ENCODE data around the gene CHCHD3.
A peak's percentile ranks its signal among the peaks of the same experiment; 100 is the strongest.

The CHCHD3 gene

DNA sequence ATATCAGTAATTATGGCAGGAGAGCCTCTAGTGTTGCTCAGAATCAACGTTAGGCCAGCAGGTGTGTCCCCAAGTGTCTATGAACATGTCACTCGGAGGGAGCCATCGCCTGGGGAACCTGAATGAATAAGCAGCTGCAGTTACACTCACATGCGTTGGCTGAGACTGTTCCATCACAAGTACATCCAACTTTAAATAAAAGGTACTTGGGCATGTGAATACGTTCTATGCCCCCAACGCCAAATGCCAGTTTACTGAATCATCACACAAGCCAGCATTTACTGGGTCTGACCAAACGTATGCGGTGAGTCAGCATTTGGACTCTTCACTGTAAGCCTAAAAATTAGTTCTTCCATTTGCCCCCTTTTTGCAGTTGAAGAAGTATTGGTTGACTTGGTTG lies 298.1 kb downstream of the CHCHD3 start:
- DNase-seq (ENCODE audit: low read depth) = peak; percentile 84
- no peak overlapping the region for H3K4me3 ChIP-seq (ENCODE audit: low read length)
- TF ChIP-seq, protein P1, sequence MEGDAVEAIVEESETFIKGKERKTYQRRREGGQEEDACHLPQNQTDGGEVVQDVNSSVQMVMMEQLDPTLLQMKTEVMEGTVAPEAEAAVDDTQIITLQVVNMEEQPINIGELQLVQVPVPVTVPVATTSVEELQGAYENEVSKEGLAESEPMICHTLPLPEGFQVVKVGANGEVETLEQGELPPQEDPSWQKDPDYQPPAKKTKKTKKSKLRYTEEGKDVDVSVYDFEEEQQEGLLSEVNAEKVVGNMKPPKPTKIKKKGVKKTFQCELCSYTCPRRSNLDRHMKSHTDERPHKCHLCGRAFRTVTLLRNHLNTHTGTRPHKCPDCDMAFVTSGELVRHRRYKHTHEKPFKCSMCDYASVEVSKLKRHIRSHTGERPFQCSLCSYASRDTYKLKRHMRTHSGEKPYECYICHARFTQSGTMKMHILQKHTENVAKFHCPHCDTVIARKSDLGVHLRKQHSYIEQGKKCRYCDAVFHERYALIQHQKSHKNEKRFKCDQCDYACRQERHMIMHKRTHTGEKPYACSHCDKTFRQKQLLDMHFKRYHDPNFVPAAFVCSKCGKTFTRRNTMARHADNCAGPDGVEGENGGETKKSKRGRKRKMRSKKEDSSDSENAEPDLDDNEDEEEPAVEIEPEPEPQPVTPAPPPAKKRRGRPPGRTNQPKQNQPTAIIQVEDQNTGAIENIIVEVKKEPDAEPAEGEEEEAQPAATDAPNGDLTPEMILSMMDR (conservative IDR thresholded peaks at IDR 0.05; ENCODE audit: low read depth, low read length) = no peak

DNA sequence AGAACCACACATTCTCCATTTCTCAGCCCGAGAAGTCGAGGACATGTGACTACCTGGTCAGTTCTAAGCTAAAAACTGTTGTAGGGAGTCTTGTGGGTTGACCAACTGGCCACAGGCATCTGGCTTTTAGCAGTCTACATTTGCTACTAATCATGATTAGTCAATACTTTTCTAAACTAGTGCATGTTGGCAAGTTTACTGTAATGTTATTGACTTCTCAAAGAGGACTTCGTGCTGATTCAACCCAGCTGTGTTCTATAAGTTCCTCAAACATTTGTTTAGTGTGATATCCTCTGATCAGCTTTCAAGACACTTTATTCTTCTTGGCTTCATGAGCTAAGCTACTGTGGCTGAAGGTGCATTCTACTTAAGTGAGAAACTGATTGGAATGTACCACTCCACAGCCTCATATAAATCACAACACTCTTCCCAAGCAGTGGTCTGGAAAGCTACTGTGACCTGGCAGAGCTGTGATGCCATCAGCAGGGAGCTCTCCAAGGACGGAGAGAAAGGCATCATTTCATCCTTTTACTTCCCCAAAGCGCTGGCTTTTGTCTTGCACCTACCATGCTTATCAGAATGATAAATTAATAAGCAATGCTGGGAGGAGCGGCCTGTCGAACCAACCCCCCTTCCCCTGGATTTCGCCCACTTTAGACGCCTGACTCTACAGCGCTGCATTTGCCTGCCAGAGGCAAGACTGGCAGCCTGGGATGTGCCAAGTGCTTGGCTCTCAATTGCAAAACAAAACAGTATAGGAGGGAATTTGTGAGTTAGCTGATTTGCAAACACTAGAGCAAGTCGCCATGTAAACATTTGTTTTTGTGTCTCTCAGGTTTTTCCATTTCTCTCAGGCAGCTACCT lies 298.9 kb downstream of the CHCHD3 start:
- DNase-seq (ENCODE audit: low read depth) = no peak
- H3K4me3 ChIP-seq (ENCODE audit: low read length) = no peak overlapping the region
- TF ChIP-seq, protein P1 (conservative IDR thresholded peaks at IDR 0.05; ENCODE audit: low read depth, low read length) = no peak

DNA sequence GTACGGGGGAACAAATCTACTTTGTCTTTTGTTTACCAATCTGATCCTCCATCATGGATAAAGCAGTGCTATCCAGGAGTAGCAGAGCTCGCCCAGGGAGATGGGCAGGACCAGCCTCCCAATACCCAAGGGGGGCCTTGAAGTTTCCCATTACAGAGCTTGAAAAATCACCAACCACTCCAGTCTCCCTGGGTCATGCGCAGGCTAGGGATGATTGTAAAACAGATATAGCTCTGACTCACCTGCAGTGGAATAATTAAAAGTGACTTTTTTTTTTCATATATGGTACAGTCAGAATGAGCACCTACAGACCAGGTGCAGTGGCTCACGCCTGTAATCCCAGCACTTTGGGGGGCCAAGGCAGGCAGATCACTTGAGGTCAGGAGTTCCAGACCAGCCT lies 301.1 kb downstream of the CHCHD3 start:
- no peak for DNase-seq (ENCODE audit: low read depth)
- H3K4me3 ChIP-seq (ENCODE audit: low read length) = no peak overlapping the region
- TF ChIP-seq, protein P1 (conservative IDR thresholded peaks at IDR 0.05; ENCODE audit: low read depth, low read length) = no peak

DNA sequence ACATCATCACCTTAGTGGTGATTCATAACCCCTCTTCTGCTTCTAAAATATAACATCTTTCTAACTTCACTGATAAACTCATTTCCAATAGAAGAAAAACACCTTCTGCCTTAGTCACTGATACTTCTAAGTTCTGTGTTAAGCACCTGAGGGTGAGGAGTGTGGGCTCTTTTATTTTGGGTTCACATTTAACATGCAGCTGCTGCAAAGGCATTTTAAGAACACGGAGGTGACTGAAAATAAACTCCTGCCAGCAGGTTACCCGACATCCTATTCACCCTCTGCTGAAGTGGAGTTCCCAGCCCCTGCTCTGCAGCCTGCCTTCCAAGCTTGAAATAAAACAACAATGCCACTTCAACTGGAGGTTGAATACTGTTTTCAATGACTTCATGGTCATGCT lies 302.7 kb downstream of the CHCHD3 start:
- TF ChIP-seq, protein P1 (conservative IDR thresholded peaks at IDR 0.05; ENCODE audit: low read depth, low read length) = no peak
- DNase-seq (ENCODE audit: low read depth) = no peak
- H3K4me3 ChIP-seq (ENCODE audit: low read length) = no peak overlapping the region

DNA sequence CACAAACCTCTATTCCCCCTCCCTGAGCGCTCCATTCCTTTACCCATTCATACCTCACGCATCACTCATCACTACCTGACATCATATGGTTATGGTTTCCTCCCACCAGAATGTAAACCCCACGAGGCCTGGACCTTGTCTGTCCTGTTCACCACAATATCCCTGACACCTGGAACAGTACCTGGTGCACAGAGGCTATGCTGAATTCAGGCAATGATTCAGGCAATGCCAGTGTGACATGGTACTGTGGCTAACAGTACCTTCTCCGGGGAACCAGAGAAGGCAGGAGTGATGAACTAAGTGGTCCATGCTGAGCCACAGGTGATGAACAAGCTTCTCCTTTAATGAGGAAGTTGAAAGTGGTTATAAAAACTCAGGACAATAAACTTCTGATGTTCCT lies 303.1 kb downstream of the CHCHD3 start:
- no peak overlapping the region for H3K4me3 ChIP-seq (ENCODE audit: low read length)
- TF ChIP-seq, protein P1 (conservative IDR thresholded peaks at IDR 0.05; ENCODE audit: low read depth, low read length) = no peak
- DNase-seq (ENCODE audit: low read depth) = no peak

DNA sequence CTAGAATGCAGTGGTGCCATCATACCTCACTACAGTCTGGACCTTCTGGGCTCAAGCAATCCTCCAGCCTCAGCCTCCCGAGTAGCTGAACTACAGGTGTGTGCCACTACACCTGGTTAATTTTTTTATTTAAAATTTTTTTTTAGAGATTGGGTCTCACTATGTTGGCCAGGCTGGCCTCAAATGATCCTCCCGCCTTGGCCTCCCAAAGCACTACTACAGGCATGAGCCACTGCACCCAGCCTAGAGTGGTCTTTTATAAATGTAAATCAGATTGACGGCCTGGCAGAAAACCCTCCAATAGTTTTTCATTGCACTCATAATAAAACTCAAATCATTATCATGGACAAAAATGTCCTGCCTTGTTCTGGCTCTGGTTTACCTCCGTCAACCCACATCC lies 303.9 kb downstream of the CHCHD3 start:
- H3K4me3 ChIP-seq (ENCODE audit: low read length) = no peak overlapping the region
- no peak for DNase-seq (ENCODE audit: low read depth)
- TF ChIP-seq, protein P1 (conservative IDR thresholded peaks at IDR 0.05; ENCODE audit: low read depth, low read length) = no peak

DNA sequence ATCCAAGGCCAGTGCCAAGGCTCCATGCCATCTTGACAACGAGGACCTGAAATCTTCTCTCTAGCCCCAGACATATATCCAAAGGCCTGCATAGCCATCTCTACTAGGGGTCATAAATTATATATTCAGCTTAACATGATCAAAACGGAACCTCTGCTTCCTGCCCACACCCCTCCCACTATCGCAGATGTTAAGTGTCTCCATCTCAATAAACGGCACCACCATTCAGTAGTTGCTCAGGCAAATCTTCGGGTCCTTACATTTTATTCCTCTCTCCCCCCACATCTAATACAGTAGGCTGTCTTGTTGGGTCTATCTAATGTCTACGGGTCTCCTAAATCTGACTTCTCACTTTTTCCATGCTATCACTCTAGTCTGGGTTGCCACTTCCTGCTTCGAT lies 304.5 kb downstream of the CHCHD3 start:
- TF ChIP-seq, protein P1 (conservative IDR thresholded peaks at IDR 0.05; ENCODE audit: low read depth, low read length) = no peak
- H3K4me3 ChIP-seq (ENCODE audit: low read length) = no peak overlapping the region
- DNase-seq (ENCODE audit: low read depth) = no peak
